ENCODE measurements around the gene USH1G.
"Not testable (repeated sequence)": the region's sequence is repeated elsewhere in the genome, so short reads cannot be mapped to it uniquely, and the experiment has no call there.

USH1G gene

DNA sequence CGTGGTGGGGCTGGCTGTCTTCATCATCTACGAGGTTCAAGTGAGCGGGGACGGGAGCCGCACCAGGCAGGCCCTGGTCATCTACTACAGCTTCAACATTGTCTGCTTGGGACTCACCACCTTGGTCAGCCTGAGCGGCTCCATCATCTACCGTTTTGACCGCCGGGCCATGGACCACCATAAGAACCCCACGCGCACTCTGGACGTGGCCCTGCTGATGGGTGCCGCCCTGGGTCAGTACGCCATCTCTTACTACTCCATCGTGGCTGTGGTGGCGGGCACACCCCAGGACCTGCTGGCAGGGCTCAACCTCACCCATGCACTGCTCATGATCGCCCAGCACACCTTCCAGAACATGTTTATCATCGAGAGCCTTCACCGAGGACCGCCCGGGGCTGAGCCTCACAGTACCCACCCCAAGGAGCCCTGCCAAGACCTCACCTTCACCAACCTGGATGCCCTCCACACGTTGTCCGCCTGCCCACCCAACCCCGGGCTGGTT is 7.5 kb upstream of the USH1G start:
- no peak for DNase-seq (ENCODE audit: low read depth)

DNA sequence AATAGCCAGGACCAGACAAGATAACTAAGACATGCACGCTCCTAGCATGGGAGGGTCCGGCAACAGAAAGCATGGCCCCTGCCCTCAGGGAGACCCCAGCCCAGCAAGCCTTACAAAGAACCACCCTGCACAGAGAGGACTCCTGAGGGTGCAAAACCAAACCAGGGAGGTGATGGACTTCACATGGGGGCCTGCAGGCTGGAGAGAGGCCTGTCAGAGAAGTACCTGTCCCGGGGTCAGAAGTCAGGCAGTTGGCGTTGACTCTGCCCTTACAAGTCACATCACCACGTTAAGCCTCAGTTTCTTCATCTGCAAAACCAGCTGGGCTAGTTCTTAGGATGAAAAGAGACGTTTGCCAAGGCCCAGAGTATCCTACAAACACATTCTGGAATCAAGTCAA is 5.7 kb upstream of the USH1G start:
- no peak for DNase-seq (ENCODE audit: low read depth)

DNA sequence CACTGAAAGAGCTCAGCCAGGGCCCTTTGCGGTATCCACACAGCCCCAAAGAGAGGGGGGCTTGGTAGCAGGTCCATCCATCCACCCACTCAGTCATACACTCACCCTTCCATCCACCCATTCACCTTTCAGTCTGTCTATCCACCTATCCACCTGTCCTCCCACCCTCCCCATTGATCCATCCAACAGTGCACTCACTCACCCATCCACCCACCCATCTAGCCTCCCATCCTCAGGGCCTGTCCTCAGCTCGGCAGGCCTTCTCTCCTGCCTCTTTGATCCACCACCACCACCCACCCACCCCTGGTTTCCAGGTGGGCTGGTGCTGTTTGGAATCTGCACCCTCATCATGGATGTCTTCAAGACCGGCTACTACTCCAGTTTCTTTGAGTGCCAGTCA is 2.2 kb upstream of the USH1G start:
- DNase-seq (ENCODE audit: low read depth), result no peak

DNA sequence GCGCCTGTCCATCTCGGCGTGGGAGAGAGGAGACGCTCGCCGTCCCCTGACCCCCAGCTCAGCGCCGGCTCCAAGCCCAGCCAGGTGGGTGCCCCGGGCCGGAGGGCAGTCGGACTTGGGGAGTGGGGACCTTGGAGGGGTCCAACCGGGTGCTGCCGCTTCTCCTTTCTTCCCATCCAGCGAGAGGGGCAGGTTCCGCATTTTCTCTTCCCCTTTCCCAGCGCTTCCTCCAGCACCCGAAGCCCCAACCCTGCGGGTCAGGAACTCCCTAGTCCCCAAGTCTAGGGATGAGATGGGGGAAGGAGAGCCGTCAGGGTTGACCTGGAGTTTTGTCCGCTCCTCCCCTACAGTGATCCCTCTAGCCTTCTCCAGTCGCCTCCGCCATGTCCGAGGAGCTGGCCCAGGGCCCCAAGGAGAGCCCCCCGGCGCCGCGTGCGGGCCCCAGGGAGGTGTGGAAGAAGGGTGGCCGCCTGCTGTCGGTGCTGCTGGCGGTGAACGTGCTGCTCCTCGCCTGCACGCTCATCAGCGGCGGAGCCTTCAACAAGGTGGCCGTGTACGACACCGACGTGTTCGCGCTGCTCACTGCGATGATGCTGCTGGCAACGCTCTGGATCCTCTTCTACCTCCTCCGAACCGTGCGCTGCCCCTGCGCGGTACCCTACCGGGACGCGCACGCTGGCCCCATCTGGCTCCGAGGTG is 1.3 kb upstream of the USH1G start, which contains the start of gene OTOP2:
TSS of gene OTOP2 (plus strand) at position 24 of the 699 bp plus-strand sequence. CDS start at position 384, 360 bp downstream.
- DNase-seq (ENCODE audit: low read depth), result no peak

DNA sequence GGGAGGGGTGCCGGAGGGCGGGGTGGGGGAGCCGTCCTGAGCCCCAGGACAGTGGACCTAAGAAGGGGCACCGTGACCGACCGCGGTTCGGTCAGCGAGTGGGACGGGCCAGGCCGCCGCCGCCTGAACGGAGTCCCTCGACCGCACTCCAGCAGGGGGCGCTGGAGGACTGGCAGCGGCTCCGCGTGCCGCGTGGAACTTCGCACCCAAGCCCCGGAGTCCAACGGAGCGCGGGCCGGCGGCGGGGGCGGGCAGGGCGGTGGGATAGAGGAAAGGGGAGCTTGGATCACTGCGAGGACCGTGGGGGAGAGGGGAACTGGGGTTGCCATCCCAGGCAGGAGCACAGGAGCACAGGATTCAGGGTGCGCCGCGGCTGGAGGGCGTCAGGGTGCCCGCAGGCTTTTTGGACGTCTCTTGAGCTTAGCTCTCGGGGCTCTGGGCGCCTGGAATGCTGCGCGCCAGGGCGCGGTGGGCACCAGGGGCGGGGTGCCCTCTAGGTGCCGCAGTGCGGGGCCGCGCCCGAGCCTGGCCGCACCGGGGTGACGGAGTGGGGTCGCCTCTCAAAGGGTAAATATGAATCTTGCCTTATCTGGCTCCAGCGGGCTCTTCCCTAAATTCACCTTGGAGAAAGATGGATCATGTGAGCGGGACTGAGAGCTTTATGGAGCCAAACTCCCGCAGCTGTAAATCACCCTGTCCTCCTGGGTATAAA is 639 bp upstream of the USH1G start:
- DNase-seq (ENCODE audit: low read depth), result peak; percentile 32

DNA sequence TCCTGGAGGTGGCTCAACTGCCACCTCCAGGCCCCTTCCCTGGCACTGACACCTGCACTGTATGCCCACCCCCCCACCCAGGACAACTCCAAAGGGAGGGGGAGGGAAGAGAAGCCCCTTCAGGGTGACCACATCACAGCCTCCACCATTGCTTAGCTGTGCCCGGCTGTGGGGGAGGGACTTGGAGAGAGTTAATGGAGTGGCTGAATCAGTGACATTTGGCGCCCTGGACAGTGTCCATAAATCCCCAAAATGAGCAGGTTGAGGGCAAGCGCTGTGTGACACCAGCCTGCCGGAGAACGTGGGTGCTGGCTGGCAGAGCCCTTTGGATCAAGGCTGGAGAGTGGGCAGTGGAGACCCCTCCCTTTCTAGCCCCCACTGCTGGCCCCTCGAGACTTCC is 883 bp downstream of the USH1G start:
- no peak for DNase-seq (ENCODE audit: low read depth)

DNA sequence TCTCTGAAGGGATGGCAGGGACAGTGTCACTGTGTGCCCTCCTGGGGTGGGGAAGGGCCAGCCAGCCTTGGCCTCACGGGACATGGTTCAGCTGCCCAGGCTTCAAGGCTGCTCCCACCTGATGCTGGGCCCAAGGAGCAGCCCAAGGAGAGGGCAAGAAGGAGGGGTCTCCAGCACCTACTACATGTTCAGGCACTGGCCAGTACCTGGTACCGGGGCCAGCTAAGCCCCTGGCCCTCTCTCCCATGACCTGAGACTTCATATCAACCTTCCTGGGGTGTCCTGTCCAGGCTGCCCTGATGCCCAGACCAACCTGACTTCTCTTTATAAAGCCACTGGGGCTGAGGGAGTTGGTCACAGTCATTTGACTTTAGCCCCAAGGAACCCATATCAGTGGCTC is 1.3 kb downstream of the USH1G start:
- DNase-seq (ENCODE audit: low read depth), result no peak

DNA sequence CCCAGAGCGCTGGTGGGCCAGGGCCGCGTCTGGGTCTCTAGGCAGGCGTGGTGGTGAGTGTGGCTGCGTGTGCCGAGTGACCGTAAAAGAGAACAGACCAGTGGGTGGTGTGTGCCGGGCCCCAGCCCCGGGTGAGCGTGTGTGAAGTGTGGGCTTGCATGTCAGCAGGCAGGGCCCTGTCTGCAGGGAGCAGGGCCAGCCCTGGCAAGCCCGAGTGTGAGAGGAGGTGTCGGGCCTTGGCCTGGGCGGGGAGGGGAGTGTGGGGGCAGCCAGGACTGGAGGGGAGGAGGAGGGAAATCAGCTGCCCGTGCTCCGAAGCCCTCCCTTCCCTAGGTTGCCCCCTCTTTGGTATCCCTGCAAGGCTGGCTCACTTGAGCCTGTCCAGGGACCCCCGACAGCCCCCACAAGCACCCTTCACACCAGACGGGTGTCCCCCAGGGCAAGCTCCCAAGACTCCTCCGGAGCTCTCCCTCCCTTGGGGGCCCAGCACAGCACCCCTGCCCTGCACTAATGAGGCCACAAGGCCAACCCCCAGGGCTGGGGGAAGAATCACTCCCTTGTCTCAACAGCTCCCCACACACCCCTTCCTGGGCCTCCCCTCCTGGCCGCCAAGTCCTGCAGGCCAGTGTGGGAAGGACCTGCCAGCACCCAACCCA is 1.9 kb downstream of the USH1G start:
- DNase-seq (ENCODE audit: low read depth), result no peak

DNA sequence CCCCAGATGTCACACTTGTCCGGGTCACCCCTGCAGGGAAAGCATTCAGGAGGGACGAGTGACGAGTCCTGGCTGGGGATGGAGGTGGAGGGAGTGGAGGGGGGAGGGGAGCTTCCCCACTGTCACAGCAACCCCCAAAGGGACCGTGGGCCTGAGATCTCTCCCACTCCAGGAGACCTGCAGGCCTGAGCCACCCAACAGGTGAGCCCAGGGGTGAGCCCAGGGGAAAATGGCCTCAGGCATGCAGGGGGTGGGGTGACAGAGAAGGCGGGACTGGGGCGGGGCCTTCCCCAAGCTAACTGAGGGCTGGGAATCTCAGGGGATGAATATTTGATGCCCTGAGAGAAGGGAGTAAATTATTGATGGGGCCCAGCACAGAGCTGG is 2.4 kb downstream of the USH1G start:
- DNase-seq (ENCODE audit: low read depth), result no peak

DNA sequence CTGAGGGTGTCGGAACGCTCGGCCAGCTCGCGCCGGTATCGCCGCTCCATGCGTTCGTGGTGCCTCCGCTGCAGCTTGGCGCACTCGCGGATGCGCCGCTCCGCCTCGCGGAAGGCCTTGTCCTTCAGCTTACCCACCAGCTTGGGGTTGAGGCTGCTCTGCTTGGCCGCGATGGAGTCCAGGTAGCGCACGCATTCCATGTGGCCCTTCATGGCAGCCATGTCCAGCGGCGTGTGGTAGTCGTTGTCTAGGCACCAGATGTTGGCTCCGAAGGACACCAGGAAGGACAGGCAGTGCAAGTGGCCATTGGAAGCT is 2.8 kb downstream of the USH1G start:
- DNase-seq (ENCODE audit: low read depth), result no peak

DNA sequence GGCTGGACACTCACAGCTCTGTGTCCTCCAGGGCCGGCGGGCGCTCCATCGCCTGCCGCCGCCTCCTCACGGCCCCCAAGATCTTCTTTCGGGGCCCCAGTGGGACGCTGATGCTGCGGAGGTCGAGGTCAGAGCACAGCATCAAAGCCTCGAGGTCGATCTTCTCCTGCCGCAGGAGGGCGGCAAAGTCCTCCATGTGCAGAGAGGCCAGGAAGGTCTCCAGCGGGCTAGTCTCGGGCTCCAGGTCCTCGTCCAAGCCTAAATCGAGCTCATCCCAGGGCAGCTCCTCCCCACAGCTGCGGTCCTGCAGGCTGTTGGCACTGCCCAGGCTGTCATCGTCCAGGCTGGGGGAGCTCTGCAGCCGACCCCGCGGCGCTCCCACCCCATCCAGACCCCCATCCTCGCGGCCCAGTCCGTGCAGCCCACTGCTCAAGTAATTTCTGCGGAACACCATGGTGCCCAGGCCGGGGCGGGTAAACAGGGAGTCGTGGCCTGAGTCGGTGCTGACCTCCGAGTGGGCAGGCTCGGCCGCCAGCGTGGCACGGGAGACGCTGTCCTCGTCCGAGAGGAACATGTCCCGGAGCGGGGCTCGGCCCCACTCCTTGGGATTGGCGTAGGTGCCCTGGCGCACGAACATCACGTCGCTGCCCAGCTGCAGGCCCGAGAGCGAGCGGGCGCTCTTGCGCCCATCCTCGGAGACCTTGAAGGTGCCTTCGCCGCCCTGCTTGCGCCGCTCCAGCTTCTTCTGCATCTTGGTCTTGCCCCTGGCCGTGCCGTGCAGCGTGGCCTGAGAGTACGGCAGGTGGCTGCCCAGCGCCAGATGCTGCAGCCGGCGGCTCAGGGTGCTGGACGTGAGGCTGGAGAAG is 3.4 kb downstream of the USH1G start:
- no peak for DNase-seq (ENCODE audit: low read depth)

DNA sequence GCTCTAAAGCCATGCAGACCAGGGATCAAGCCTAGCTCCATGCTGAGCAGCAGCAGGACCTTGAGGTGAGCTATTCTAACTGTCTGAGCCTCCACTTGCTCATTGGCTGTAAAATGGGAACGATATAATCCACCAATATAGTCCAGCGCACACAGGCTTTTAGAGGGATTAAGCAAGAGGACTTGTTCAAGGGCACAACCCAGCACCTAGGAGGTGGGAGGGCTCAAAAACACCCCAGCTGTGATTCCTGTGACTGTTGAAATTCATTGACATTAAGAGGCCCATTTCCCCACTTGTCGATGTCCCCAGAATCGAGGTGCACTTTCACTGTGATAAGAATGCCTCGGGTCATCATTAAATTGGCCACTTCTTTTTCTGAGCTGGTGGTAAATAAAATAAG is 4.1 kb downstream of the USH1G start:
- DNase-seq (ENCODE audit: low read depth), result no peak

DNA sequence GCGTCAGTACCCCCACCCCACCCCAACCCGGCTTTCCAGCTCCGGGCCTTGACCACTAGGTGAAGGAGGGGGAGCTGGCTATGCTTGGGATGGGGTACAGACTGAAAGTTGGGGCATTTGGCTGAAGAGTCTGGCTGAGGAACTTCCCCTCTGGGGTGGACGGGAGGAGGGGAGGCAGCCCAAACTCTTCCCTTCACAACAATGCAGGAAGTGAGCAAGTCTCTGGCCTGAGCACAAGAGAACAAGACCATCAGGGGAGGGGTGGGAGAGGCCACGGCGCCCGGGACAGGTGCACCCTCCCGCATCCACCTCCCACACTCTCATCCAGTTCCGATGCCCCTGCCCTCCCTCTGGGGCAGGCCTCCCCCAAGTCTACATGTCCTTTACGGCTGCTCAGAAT is 5.6 kb downstream of the USH1G start:
- DNase-seq (ENCODE audit: low read depth), result no peak

DNA sequence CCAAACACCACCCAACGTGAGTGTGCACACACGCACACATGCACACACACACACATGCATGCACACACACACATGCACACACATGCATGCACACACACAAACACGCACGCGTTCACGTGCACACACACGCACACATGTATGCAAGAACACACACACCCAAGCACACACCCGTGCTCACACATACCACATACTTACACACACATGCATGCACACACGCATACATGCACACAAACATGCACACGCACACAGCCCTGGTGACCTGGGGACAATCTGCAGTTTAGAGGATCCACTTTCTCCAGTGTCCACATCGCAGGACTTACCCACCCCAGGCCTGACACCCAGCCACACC is 6.2 kb downstream of the USH1G start:
- DNase-seq (ENCODE audit: low read depth), result no peak

DNA sequence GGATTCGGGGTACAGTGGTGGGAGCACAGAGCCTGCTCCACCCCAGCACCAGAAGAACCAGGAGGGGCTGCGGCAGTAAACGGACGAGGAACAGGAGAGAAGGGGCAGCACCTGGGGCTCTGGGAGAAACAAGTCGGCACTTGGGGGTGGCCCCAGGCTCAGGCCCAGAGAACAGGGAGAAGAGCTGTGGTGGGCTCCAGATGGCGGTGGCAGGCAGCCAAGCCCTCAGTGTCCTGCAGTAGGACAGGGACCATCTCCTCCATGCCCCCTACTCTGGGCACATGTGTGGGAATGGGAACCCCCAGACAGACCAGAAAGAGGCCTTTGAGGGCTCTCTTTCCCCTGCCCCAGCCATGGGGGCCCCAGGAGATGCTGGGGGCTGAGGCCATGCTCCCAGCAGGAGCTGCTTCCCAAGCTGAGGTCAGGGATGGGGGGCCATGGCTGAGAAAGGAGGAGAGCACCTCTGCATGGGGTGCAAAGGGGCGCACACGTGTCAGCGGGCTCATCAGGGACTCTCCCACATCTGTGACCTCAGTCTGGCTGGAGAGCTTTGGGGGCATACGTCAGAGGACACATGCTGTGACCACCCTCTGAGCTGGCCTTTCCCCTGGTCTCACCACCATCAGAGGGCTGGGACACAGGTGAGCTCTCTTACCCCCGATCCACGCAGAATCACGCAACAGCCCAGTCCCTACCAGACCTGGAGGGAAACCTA is 6.8 kb downstream of the USH1G start:
- no peak for DNase-seq (ENCODE audit: low read depth)

DNA sequence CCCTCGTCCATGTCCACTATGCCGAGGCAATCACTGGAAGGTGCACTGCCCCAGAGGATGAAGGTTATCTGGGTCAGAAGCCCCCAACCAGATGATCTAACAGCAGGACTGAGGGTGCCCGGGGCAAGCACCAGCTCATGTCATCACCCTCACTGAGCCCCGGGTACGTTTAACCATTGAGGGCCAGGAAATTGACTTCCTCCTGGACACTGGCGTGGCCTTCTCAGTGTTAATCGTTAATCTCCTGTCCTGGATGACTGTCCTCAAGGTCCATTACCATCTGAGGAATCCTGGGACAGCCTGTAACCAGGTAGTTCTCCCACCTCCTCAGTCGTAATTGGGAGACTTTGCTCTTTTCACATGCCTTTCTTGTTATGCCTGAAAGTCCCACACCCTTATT is 11.6 kb downstream of the USH1G start:
- DNase-seq (ENCODE audit: low read depth), result not testable (repeated sequence)

DNA sequence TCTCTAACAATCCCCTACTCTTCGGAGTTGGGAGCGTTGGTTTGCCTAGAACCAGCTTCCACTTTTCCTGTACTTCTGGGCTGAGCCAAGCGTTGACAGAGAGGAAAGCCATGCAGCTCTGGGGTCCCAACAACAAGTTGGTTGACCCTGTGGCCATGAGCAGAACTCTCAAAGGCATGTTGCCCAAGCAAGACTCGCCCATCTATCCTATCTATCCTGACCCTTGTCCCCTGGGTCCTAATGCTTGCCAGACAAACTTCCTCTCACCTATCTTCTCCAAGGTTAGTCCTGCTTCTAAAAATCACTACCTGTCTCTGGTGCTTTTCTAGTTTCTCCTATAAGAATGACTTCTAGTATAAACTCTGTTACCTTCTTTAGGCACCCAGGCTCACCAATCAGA is 14.0 kb downstream of the USH1G start:
- not testable (repeated sequence) for DNase-seq (ENCODE audit: low read depth)

DNA sequence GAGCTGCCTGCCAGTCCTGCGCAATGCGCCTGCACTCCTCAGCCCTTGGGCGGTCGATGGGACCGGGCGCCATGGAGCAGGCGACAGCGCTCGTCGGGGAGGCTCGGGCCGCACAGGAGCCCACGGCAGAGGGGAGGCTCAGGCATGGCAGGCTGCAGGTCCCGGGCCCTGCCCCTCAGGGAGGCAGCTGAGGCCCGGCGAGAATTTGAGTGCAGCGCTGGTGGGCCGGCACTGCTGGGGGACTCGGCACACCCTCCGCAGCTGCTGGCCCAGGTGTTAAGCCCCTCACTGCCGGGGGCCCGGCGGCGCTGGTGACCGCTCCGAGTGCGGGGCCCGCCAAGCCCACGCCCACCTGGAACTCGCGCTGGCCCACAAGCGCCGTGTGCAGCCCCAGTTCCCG is 16.0 kb downstream of the USH1G start:
- no peak for DNase-seq (ENCODE audit: low read depth)

DNA sequence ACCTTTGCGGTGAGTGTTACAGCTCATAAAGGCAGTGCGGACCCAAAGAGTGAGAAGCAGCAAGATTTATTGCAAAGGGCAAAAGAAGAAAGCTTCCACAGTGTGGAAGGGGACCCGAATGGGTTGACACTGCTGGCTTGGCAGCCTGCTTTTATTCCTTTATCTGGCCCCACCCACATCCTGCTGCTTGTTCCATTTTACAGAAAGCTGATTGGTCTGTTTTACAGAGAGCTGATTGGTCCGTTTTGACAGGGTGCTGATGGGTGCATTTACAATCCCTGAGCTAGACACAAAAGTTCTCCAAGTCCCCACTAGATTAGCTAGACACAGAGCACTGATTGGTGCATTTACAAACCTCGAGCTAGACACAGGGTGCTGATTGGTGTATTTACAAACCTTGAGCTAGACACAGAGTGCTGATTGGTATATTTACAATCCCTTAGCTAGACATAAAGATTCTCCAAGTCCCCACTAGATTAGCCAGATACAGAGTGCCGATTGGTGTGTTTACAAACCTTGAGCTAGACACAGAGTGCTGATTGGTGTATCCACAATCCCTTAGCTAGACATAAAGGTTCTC is 16.8 kb downstream of the USH1G start:
- not testable (repeated sequence) for DNase-seq (ENCODE audit: low read depth)

DNA sequence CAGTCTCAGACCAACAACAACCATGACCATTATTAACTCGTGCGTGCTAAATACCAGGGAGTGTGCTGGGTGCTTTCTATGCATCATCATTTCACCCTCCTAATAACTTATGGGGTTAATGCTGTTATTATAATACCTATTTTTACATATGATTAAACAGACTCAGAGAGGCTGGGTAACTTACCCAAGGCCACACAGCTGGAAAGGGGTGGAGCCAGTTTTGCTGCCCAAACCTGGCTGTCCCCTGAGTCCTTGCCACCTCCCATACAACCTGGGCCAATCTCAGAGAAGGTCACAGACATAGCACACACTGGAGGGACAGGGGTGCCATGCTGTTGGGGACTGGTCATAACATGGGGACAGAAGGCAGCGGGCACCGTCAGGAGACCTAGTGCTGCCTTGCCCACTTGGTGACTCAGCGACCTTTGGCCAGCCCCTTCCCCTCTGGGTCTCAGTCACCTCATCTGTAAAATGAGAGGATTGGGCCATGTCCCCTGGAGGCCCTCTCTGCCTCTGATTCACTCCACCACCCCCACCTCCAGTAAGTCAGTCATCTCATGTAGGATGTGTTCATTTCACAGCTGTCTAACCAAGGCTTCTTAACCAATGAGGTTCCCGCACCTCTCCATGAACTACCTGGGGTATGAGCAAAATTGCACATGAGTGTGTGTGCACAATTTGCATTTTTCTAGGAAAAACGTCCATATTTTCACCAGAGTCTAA is 18.2 kb downstream of the USH1G start:
- DNase-seq (ENCODE audit: low read depth), result no peak

DNA sequence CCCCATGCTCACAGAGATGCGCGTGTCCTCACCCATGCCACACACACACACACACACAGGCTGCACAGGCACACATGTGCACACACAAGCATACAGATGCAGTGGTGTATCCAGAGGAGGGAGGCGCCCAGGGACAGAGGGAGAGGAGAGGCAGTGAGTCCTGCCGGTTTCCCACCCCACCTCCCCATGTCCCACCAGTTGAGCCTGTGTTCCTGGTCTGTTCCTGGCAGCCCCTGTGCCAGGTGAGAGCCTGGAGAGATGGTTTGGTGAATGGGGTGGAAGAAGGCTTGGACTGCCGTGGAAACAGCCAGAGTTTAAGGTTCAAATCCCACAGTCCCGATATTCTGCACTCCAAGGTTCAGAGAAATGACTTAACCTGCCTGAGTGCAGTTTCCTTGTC is 19.4 kb downstream of the USH1G start:
- DNase-seq (ENCODE audit: low read depth), result no peak
